Ishikawa (cell line): ENCODE data around the gene CD226.

Experiments
- CEBPB ChIP-seq: IDR thresholded peaks from 2 replicates; pipeline ENCODE4 v1.6.1; 2012
- EP300 ChIP-seq: IDR thresholded peaks from 2 replicates; pipeline ENCODE4 v1.6.1; 2012; ENCODE audit warnings: borderline replicate concordance
- FOXM1 ChIP-seq: IDR thresholded peaks from 2 replicates; pipeline ENCODE4 v1.6.1; 2012; ENCODE audit warnings: low read depth, borderline replicate concordance
- MAX ChIP-seq: IDR thresholded peaks from 2 replicates; pipeline ENCODE4 v1.6.1; 2012
- RAD21 ChIP-seq: IDR thresholded peaks from 2 replicates; pipeline ENCODE4 v1.6.1; 2012; ENCODE audit warnings: low read depth
- TAF1 ChIP-seq: IDR thresholded peaks from 2 replicates; pipeline ENCODE4 v1.6.1; 2012; ENCODE audit warnings: low read depth, mild to moderate bottlenecking
- TCF12 ChIP-seq: IDR thresholded peaks from 2 replicates; pipeline ENCODE4 v1.6.1; 2012; ENCODE audit warnings: low read depth
- USF1 ChIP-seq: IDR thresholded peaks from 2 replicates; pipeline ENCODE4 v1.6.1; 2012
- YY1 ChIP-seq: IDR thresholded peaks from 2 replicates; pipeline ENCODE4 v1.6.1; 2012; ENCODE audit warnings: low read depth
- TF ChIP-seq, protein P1 (sequence below): IDR thresholded peaks from 2 replicates; pipeline ENCODE4 v1.6.1; 2012; ENCODE audit warnings: low read depth, mild to moderate bottlenecking

- TF ChIP-seq TCF12, result no peak
- TF ChIP-seq EP300, result no peak
- no peak for TF ChIP-seq YY1
- TF ChIP-seq, protein P1, sequence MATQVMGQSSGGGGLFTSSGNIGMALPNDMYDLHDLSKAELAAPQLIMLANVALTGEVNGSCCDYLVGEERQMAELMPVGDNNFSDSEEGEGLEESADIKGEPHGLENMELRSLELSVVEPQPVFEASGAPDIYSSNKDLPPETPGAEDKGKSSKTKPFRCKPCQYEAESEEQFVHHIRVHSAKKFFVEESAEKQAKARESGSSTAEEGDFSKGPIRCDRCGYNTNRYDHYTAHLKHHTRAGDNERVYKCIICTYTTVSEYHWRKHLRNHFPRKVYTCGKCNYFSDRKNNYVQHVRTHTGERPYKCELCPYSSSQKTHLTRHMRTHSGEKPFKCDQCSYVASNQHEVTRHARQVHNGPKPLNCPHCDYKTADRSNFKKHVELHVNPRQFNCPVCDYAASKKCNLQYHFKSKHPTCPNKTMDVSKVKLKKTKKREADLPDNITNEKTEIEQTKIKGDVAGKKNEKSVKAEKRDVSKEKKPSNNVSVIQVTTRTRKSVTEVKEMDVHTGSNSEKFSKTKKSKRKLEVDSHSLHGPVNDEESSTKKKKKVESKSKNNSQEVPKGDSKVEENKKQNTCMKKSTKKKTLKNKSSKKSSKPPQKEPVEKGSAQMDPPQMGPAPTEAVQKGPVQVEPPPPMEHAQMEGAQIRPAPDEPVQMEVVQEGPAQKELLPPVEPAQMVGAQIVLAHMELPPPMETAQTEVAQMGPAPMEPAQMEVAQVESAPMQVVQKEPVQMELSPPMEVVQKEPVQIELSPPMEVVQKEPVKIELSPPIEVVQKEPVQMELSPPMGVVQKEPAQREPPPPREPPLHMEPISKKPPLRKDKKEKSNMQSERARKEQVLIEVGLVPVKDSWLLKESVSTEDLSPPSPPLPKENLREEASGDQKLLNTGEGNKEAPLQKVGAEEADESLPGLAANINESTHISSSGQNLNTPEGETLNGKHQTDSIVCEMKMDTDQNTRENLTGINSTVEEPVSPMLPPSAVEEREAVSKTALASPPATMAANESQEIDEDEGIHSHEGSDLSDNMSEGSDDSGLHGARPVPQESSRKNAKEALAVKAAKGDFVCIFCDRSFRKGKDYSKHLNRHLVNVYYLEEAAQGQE, result no peak
- no peak for TF ChIP-seq FOXM1
- TF ChIP-seq RAD21, result no peak
- TF ChIP-seq CEBPB, result no peak
- no peak for TF ChIP-seq MAX
- TF ChIP-seq TAF1, result no peak
- TF ChIP-seq USF1, result no peak
These were observed 107.2 kb downstream of the CD226 start for GRCh38 chr18:69840445-69840844.
